HL-60/S4 treated with retinoic acid at 250 ng/mL for 4 days and 3 days (cell line): ENCODE data around the gene GLYR1.
"Not testable (repeated sequence)": the region's sequence is repeated elsewhere in the genome, so short reads cannot be mapped to it uniquely, and the experiment has no call there.

Experiments
- in situ Hi-C: fragments of 300-500 bp; cut with MboI; formaldehyde crosslinking; loops from 2 replicates; pipeline ENCODE4 v1.7.0; 2022; ENCODE audit warnings: low sequenced_read_pairs

GLYR1 gene

GRCh38 chr16:4790871-4791270, 56.2 kb downstream of the GLYR1 start:
- in situ Hi-C loops = no loop called here

GRCh38 chr16:4790261-4790660, 56.8 kb downstream of the GLYR1 start:
- in situ Hi-C loops = no loop called here

GRCh38 chr16:4788910-4789309, 58.2 kb downstream of the GLYR1 start:
- in situ Hi-C loops = no loop called here

GRCh38 chr16:4788489-4788889, 58.6 kb downstream of the GLYR1 start:
- in situ Hi-C loops = no loop called here

- in situ Hi-C loops = no loop called here
Observed at GRCh38 chr16:4787627-4788482, 59.2 kb downstream of the GLYR1 start, which contains the start of gene SEPTIN12. Gene SEPTIN12, minus strand, starts transcription at chr16:4788345. Its CDS starts 700 bp downstream, at chr16:4787645.

GRCh38 chr16:4787068-4787467, 60.0 kb downstream of the GLYR1 start:
- in situ Hi-C loops = no loop called here

GRCh38 chr16:4785758-4786433, 61.2 kb downstream of the GLYR1 start:
- in situ Hi-C loops = no loop called here

GRCh38 chr16:4784444-4784987, 62.6 kb downstream of the GLYR1 start:
- in situ Hi-C loops = not testable (repeated sequence)

- in situ Hi-C loops = no loop called here
Observed at GRCh38 chr16:4783951-4784336, 63.1 kb downstream of the GLYR1 start.

GRCh38 chr16:4783251-4783950, 63.7 kb downstream of the GLYR1 start:
- in situ Hi-C loops = no loop called here

GRCh38 chr16:4780235-4780634, 66.9 kb downstream of the GLYR1 start:
- in situ Hi-C loops = no loop called here

- in situ Hi-C loops = no loop called here
Observed at GRCh38 chr16:4778050-4778392, 69.1 kb downstream of the GLYR1 start.

- in situ Hi-C loops = no loop called here
Observed at GRCh38 chr16:4777339-4778049, 69.6 kb downstream of the GLYR1 start.

- in situ Hi-C loops = no loop called here
Observed at GRCh38 chr16:4776141-4776705, 70.9 kb downstream of the GLYR1 start.

GRCh38 chr16:4775005-4775404, 72.1 kb downstream of the GLYR1 start:
- in situ Hi-C loops = no loop called here

- in situ Hi-C loops = no loop called here
Observed at GRCh38 chr16:4772351-4772750, 74.7 kb downstream of the GLYR1 start.

GRCh38 chr16:4771646-4772045, 75.4 kb downstream of the GLYR1 start:
- in situ Hi-C loops = no loop called here

- in situ Hi-C loops = no loop called here
Observed at GRCh38 chr16:4769306-4769638, 77.8 kb downstream of the GLYR1 start.

- in situ Hi-C loops = no loop called here
Observed at GRCh38 chr16:4768549-4769305, 78.4 kb downstream of the GLYR1 start.
